ENCODE results near the gene OSR1. TPM values are rescaled to one million over a fixed set of nuclear protein-coding genes. Genes with fewer than 3 reads are reported as not detected.
A peak's percentile ranks its signal among the peaks of the same experiment; 100 is the strongest.

OSR1 gene
- total RNA-seq, 1 donor from 2014 or later = 2.7 TPM

GRCh38 chr2:19350678-19351401 is 7.6 kb downstream of the OSR1 start:
- Histone ChIP-seq H3K4me3 (peak overlapping the region; percentile 57), H3K4me1 (peaks cover 35% of the 10 kb centered on the region), H3K36me3 (peaks cover 17% of the 10 kb centered on the region), H3K27me3 (ENCODE audit: low read depth) (peaks cover 53% of the 10 kb centered on the region), H3K9me3 (replicated peaks) (no peaks in the 10 kb centered on the region), H3K27ac (replicated peaks) (peak overlapping the region; percentile 45)
- DNase-seq = no peak
- intact Hi-C loops (cut with micrococcal nuclease) = no loop called here
- TF ChIP-seq CTCF (IDR thresholded peaks at IDR 0.05; ENCODE audit: borderline replicate concordance) = no peak

DNA sequence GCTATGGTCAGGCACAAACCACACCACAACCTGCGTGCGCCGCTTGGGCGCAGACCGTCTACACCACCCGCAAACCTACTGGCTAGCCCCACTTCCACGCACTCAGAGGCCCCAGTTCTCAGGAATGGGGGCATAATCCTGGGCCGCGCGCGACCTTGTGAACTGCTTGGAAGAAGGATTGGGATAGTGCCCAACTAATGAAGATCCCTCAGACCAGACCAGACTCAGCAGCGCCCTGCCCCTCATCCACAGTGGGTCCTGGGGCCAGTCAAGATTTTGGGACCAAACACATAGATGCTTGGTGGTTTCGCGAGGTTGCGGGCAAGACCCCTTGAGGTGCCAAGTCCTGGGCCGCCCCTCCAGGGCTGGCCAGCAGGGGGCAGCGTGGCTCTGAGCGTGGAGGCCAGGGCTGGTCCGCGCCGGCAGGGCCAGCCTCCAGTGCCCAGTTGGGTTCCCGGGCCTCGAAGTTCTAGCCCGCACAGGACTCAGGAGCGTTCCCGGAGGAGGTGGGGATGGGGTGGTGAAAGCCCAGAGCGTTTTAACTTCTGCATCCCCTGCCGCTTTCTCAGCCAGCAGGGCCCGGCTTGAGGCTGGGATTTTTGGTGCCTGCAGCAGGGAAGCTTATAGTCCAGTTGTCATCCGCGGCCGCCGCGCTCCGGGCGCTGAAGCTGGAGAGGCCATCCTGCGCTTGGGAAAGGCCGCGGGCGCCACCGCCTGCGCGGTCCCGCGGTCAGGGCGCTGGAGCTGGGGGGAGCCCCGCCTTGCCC is 8.3 kb downstream of the OSR1 start:
- Histone ChIP-seq H3K9me3 (replicated peaks) (no peaks in the 10 kb centered on the region), H3K27me3 (ENCODE audit: low read depth) (peaks cover 45% of the 10 kb centered on the region), H3K4me1 (peaks cover 35% of the 10 kb centered on the region), H3K27ac (replicated peaks) (peak overlapping the region; percentile 45), H3K36me3 (peaks cover 17% of the 10 kb centered on the region), H3K4me3 (peak overlapping the region; percentile 57)
- peak; percentile 84 for TF ChIP-seq CTCF (IDR thresholded peaks at IDR 0.05; ENCODE audit: borderline replicate concordance)
- intact Hi-C loops (cut with micrococcal nuclease) = no loop called here
- peak; percentile 55 for DNase-seq

DNA sequence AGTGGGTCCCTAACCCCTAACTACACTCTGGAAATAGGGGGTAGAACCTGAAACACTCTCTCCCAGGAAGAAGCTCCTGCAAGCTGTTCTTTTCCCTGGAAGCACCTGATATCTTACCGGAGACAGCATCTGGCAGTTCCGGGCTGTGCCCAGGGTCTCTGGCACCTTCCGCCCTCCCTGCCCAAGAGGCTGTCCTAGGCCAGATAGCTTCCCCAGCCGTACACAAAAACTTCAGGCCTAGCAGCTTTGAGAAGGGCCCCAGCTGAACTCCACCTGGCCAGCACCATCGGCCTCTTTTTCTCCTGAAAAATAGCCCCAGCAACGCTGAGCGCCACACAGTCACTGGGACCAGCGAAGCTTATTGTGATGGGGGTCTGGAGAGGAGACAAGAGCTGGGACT is 9.7 kb downstream of the OSR1 start:
- H3K4me3 ChIP-seq = peak overlapping the region; percentile 86
- TF ChIP-seq CTCF (IDR thresholded peaks at IDR 0.05; ENCODE audit: borderline replicate concordance) = no peak
- H3K27ac ChIP-seq (replicated peaks) = peak overlapping the region; percentile 95
- H3K9me3 ChIP-seq (replicated peaks) = no peaks in the 10 kb centered on the region
- intact Hi-C loops (cut with micrococcal nuclease) = no loop called here
- H3K36me3 ChIP-seq = peaks cover 17% of the 10 kb centered on the region
- H3K4me1 ChIP-seq = peaks cover 35% of the 10 kb centered on the region
- peaks cover 34% of the 10 kb centered on the region for H3K27me3 ChIP-seq (ENCODE audit: low read depth)
- DNase-seq = no peak

DNA sequence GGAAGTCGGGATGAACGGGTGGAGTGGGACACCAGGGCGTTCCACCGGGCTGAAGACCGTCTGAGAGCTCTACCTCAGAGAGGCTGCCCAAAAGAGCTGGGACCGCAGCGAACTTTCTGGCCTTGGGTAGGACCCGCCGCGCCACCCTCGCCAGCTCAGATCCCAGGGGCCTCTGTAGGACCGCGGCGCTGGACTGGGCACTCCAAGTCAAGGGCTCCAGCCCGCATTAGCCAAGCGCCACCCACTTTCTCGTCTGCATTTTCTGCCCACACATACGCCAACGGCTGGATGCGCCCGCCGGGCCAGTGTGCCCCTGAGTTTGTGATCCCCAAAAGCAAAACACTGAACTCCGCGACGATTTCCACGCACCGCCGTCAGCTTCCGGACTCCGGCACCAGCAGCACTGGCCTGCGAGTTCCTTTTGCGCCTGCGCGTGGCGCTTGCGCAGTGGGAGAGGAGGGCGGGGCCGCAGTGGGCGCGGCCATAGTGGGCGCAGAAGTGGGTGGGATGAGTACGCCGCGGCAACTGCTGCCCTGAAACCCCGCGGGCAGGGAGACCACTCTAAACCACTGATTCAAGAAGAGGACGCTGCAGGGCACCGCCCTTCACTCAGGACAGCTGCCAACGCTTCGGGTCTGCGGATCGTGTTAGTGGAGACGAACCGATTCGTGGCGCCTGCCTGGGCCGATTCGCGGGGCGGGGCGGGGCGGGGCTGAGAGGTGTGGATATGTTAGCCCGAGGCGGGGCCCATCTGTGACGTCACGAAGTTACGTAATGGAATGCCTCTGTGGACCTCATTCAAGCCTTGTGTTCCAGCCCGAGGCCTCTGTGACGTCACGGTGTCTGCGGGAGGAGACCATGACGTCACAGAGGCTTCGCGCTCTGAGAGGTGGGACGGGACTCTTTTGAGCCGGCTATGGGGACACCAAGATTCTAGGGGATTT is 10.5 kb downstream of the OSR1 start:
- DNase-seq = peak; percentile 95
- intact Hi-C loops (cut with micrococcal nuclease) = no loop called here
- Histone ChIP-seq H3K4me3 (peak overlapping the region; percentile 86), H3K36me3 (peaks cover 11% of the 10 kb centered on the region), H3K9me3 (replicated peaks) (no peaks in the 10 kb centered on the region), H3K27me3 (ENCODE audit: low read depth) (peaks cover 26% of the 10 kb centered on the region), H3K27ac (replicated peaks) (peak overlapping the region; percentile 95), H3K4me1 (peaks cover 35% of the 10 kb centered on the region)
- no peak for TF ChIP-seq CTCF (IDR thresholded peaks at IDR 0.05; ENCODE audit: borderline replicate concordance)

DNA sequence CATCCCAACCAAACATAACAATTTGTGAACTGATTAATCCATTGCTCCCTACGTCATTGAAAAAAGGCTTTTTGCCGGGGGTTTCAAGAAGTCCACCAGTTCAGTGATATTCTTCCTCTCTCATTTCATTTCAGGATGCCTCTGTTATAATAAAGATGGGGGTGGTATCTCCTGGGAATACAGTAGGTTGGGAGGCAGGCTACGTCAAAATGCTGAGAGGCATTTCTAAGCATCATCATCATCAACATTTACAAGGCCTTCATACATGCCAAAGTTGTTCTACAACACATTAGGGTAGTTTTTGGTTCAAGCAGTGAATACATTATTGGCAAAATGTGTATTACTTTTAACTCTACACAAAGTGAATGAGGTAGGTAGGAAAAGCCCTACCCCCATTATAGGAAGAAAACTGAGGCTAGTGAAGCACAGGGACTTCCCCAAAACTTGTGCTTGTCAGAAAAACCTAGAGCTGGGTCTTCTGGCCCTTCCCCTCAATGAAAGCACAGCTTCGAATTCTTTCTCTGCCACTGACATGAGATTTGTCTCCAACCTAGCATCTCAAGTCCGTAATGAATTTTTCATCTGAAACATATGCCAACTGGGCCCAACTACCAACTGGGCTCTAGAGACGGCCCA is 11.3 kb downstream of the OSR1 start:
- H3K36me3 ChIP-seq = peaks cover 4% of the 10 kb centered on the region
- DNase-seq = no peak
- peak overlapping the region; percentile 86 for H3K4me3 ChIP-seq
- H3K27ac ChIP-seq (replicated peaks) = peak overlapping the region; percentile 95
- intact Hi-C loops (cut with micrococcal nuclease) = no loop called here
- peaks cover 18% of the 10 kb centered on the region for H3K27me3 ChIP-seq (ENCODE audit: low read depth)
- H3K4me1 ChIP-seq = peaks cover 34% of the 10 kb centered on the region
- no peak for TF ChIP-seq CTCF (IDR thresholded peaks at IDR 0.05; ENCODE audit: borderline replicate concordance)
- H3K9me3 ChIP-seq (replicated peaks) = no peaks in the 10 kb centered on the region

Measured in left ventricle myocardium inferior (tissue), 1 donor.